Glutamatergic neuron (in vitro differentiated cells): Measurements from ENCODE around the gene ADORA1. TPM values are rescaled to one million over a fixed set of nuclear protein-coding genes. Genes with fewer than 3 reads are reported as not detected.
A peak's percentile ranks its signal among the peaks of the same experiment; 100 is the strongest.

Experiments used
- DNase-seq: peaks from one replicate; pipeline ENCODE4 v3.0.0; 2022
- H3K27ac Mint-ChIP-seq: one replicate; pipeline ENCODE4 v1.8.0; 2020; ENCODE audit warnings: mild to moderate bottlenecking, mixed read lengths, inconsistent platforms; ENCODE audit not compliant: unreplicated experiment
- H3K27me3 Mint-ChIP-seq: one replicate; pipeline ENCODE4 v1.8.0; 2020; ENCODE audit warnings: mild to moderate bottlenecking, moderate library complexity, mixed read lengths, inconsistent platforms; ENCODE audit not compliant: unreplicated experiment
- H3K36me3 Mint-ChIP-seq: one replicate; pipeline ENCODE4 v1.8.0; 2020; ENCODE audit warnings: mild to moderate bottlenecking, mixed read lengths, inconsistent platforms; ENCODE audit not compliant: unreplicated experiment
- H3K4me1 Mint-ChIP-seq: one replicate; pipeline ENCODE4 v1.8.0; 2020; ENCODE audit warnings: mild to moderate bottlenecking, low read depth, mixed read lengths, inconsistent platforms; ENCODE audit not compliant: unreplicated experiment
- H3K4me3 Mint-ChIP-seq: one replicate; pipeline ENCODE4 v1.8.0; 2020; ENCODE audit warnings: mild to moderate bottlenecking, mixed read lengths, inconsistent platforms; ENCODE audit not compliant: unreplicated experiment
- H3K9me3 Mint-ChIP-seq: one replicate; pipeline ENCODE4 v1.8.0; 2020; ENCODE audit warnings: mild to moderate bottlenecking, moderate library complexity, mixed read lengths, inconsistent platforms; ENCODE audit not compliant: unreplicated experiment
- CTCF ChIP-seq: fragments of 200-600 bp; sonication (generic); IDR thresholded peaks from one replicate; pipeline ENCODE4 v1.5.0; 2021; ENCODE audit not compliant: partially characterized antibody, unreplicated experiment
- total RNA-seq: library from RNA; stranded (reverse); fragmentation: NEBNext Ultra II Directional; extraction: Animal tissue kit (Norgen Biotek cat#: 25700); gene quantifications from one replicate; pipeline ENCODE4 v1.2.1, GENCODE V29; 2021; ENCODE audit not compliant: unreplicated experiment

Gene ADORA1
- total RNA-seq, 1 donor from 2014 or later = 1.2 TPM

- Mint-ChIP-seq H3K27ac (peak within 1 kb of the TSS; percentile 31), H3K4me3 (no peak within 1 kb of the TSS), H3K27me3 (peaks cover 13% of the 10 kb centered on the region), H3K9me3 (peaks cover 9% of the 10 kb centered on the region), H3K4me1 (peaks cover 14% of the 10 kb centered on the region), H3K36me3 (no peaks in the 10 kb centered on the region)
- TF ChIP-seq CTCF = no peak
- no peak for DNase-seq
Observed at GRCh38 chr1:203085528-203086406, 41.8 kb upstream of the ADORA1 start, which contains the start of gene MYOG. Gene MYOG, minus strand, starts transcription at chr1:203086012. Its CDS starts 51 bp downstream, at chr1:203085961.

DNA sequence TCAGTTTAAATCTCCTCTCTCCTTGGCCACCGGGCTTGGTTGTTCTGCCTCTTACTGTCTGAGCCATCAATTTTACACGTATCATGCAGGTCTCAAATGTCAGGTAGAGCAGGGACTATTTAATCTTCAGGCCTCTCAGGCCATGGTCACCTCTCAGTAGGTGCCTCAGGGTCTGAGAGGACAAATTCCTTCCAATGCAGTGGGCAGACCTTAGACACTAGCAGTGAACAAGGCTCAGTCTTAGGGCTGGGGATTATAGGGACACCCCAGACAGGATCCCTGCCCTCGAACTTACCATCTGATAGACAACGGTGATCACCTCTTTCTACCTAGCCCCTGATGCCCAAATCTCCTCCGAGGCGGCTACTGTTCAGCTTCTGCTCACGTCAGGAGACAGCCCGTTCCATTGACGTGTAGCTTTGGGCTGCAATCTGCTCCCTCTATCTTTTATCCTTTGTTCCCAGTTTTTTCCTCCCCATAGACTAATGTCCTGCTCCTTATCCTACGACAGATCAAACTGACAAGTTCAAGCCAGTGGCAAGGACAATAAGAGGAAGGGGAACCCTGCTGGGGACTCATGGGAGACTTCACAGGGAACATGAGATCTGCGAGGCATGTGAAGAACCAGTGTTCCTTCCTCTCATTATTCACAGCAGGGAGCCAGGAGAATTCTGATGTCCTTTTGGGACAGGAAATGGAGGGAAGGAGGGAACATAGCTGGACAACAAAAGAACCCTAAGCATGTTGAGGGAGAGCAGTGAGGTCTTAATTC is 40.3 kb upstream of the ADORA1 start:
- Mint-ChIP-seq H3K27me3 (peaks cover 13% of the 10 kb centered on the region), H3K27ac (no peak overlapping the region), H3K4me1 (peaks cover 9% of the 10 kb centered on the region), H3K36me3 (peaks cover 2% of the 10 kb centered on the region), H3K4me3 (no peak overlapping the region), H3K9me3 (peaks cover 9% of the 10 kb centered on the region)
- DNase-seq = no peak
- no peak for TF ChIP-seq CTCF

GRCh38 chr1:203088441-203088840 is 39.1 kb upstream of the ADORA1 start:
- H3K4me3 Mint-ChIP-seq = no peak overlapping the region
- H3K27me3 Mint-ChIP-seq = peaks cover 14% of the 10 kb centered on the region
- DNase-seq = no peak
- no peak for TF ChIP-seq CTCF
- H3K27ac Mint-ChIP-seq = no peak overlapping the region
- peaks cover 13% of the 10 kb centered on the region for H3K9me3 Mint-ChIP-seq
- peaks cover 9% of the 10 kb centered on the region for H3K36me3 Mint-ChIP-seq
- H3K4me1 Mint-ChIP-seq = peaks cover 7% of the 10 kb centered on the region

DNA sequence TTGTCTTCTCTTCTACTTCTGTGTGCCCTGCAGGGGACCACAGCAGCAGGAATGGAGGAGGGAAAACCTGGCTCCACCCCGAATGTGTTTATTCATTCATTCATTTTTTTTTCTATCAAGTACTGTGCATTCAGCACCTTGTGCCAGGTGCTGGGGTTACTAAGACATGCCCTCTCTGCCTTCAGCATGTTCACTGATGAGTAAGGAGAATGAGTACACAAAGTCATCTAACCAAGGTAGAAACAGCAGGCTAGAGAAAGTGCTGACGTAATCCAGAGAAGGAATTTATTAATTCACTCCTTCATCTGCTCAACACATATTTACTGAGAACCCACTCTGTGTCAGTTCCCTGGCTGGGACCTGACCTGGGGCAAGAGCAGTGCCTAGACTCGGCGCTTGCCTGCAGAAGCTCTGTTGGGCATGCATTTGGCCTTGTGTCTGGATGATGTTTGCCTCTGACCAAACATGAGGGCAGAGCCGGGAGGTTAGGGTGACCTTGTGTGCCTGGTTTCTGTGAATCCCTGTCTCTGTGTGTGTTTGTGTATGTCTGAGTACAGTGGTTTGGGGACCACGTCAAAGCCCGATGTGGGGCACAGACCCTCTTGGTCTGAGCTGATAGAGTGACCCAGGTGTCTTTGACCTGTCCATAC is 38.4 kb upstream of the ADORA1 start:
- Mint-ChIP-seq H3K4me3 (no peak overlapping the region), H3K4me1 (peaks cover 7% of the 10 kb centered on the region), H3K27ac (no peak overlapping the region), H3K36me3 (peaks cover 9% of the 10 kb centered on the region), H3K9me3 (peaks cover 13% of the 10 kb centered on the region), H3K27me3 (peaks cover 9% of the 10 kb centered on the region)
- TF ChIP-seq CTCF = no peak
- DNase-seq = no peak
